Activated gamma-delta T cell (primary cell): ENCODE results near the gene AMOTL1.
"Not testable (repeated sequence)": the region's sequence is repeated elsewhere in the genome, so short reads cannot be mapped to it uniquely, and the experiment has no call there.

ENCODE experiments used
- DNase-seq: peaks from one replicate; lab custom pipeline; 2025; lab: John Stamatoyannopoulos, UW

The AMOTL1 gene

GRCh38 chr11:94877443-94878200 lies 109.5 kb downstream of the AMOTL1 start:
- no peak for DNase-seq

- no peak for DNase-seq
Measured at GRCh38 chr11:94879006-94879405, 110.8 kb downstream of the AMOTL1 start.

GRCh38 chr11:94880216-94880615 lies 112.1 kb downstream of the AMOTL1 start:
- no peak for DNase-seq

- DNase-seq, result no peak
Measured at GRCh38 chr11:94882931-94883330, 114.8 kb downstream of the AMOTL1 start.

GRCh38 chr11:94883878-94884277 lies 115.7 kb downstream of the AMOTL1 start:
- no peak for DNase-seq

- DNase-seq, result no peak
Measured at GRCh38 chr11:94884376-94884775, 116.2 kb downstream of the AMOTL1 start.

GRCh38 chr11:94885133-94885532 lies 117.0 kb downstream of the AMOTL1 start:
- no peak for DNase-seq

- no peak for DNase-seq
Measured at GRCh38 chr11:94885581-94885980, 117.4 kb downstream of the AMOTL1 start.

- no peak for DNase-seq
Measured at GRCh38 chr11:94888204-94888603, 120.0 kb downstream of the AMOTL1 start.

- DNase-seq, result no peak
Measured at GRCh38 chr11:94895451-94895850, 127.3 kb downstream of the AMOTL1 start.

GRCh38 chr11:94895971-94896370 lies 127.8 kb downstream of the AMOTL1 start:
- DNase-seq, result no peak

- no peak for DNase-seq
Measured at GRCh38 chr11:94897330-94897768, 129.2 kb downstream of the AMOTL1 start.

- DNase-seq, result no peak
Measured at GRCh38 chr11:94907226-94907625, 139.1 kb downstream of the AMOTL1 start.

- DNase-seq, result no peak
Measured at GRCh38 chr11:94909371-94909820, 141.2 kb downstream of the AMOTL1 start.

- DNase-seq, result no peak
Measured at GRCh38 chr11:94910270-94910669, 142.1 kb downstream of the AMOTL1 start.

- DNase-seq, result no peak
Measured at GRCh38 chr11:94910779-94911178, 142.6 kb downstream of the AMOTL1 start.

GRCh38 chr11:94912806-94913205 lies 144.7 kb downstream of the AMOTL1 start:
- no peak for DNase-seq

GRCh38 chr11:94913718-94914394 lies 145.7 kb downstream of the AMOTL1 start:
- DNase-seq, result not testable (repeated sequence)

- no peak for DNase-seq
Measured at GRCh38 chr11:94920311-94920710, 152.2 kb downstream of the AMOTL1 start.

GRCh38 chr11:94922321-94923003 lies 154.3 kb downstream of the AMOTL1 start:
- no peak for DNase-seq

GRCh38 chr11:94923004-94923334 lies 154.8 kb downstream of the AMOTL1 start:
- DNase-seq, result no peak

- DNase-seq, result no peak
Measured at GRCh38 chr11:94924171-94924572, 156.0 kb downstream of the AMOTL1 start.

GRCh38 chr11:94924612-94925011 lies 156.5 kb downstream of the AMOTL1 start:
- DNase-seq, result no peak
